Fibroblast of lung (primary cell): Measurements from ENCODE around the gene SERPINC1.

Experiments
- CTCF ChIP-seq, 2 donors: IDR thresholded peaks in 1 of 2; conservative IDR thresholded peaks in 1 of 2; 1 replicate in 1 of 2; 2 replicates in 1 of 2; pipeline ENCODE4 v1.5.1; 2011 to 2012; ENCODE audit warnings: low read length in 2 of 2, control low read depth in 1 of 2, inconsistent platforms in 1 of 2, low read depth in 1 of 2, mild to moderate bottlenecking in 1 of 2
- EZH2 ChIP-seq: IDR thresholded peaks from 2 replicates; pipeline ENCODE4 v1.5.1; 2012; ENCODE audit warnings: low read length, control low read depth, mild to moderate bottlenecking; ENCODE audit errors: missing control alignments

- TF ChIP-seq CTCF (conservative IDR thresholded peaks at IDR 0.05 in 1 of 2, IDR thresholded peaks at IDR 0.05 in 1 of 2; ENCODE audit: low read depth in 1 of 2, low read length in 2 of 2) (no peak), EZH2 (no peak)
Measured at GRCh38 chr1:173917635-173918493, 737 bp upstream of the SERPINC1 start.
